HepG2 (cell line): ENCODE measurements around the gene PMS1. TPM values are rescaled to one million over a fixed set of nuclear protein-coding genes. Genes with fewer than 3 reads are reported as not detected.

Source experiments
- ATF3 ChIP-seq: sonication (generic); formaldehyde crosslinking; IDR thresholded peaks from 2 replicates; pipeline ENCODE4 v1.4.0; 2020; ENCODE audit warnings: missing genetic modification reagents
- CEBPZ ChIP-seq: IDR thresholded peaks from 2 replicates; pipeline ENCODE4 v1.6.1; 2012; ENCODE audit warnings: low read length, improper control_type of control experiment
- DMTF1 ChIP-seq: sonication (generic); formaldehyde crosslinking; IDR thresholded peaks from 2 replicates; pipeline ENCODE4 v1.4.0; 2020; ENCODE audit warnings: mild to moderate bottlenecking, missing genetic modification reagents
- GPBP1L1 ChIP-seq: sonication (generic); formaldehyde crosslinking; IDR thresholded peaks from 2 replicates; pipeline ENCODE4 v1.5.0; 2020; ENCODE audit warnings: mild to moderate bottlenecking, missing genetic modification reagents
- JARID2 ChIP-seq: sonication (generic); formaldehyde crosslinking; IDR thresholded peaks from 2 replicates; pipeline ENCODE4 v1.8.1; 2023; ENCODE audit warnings: missing genetic modification reagents, inconsistent platforms; ENCODE audit not compliant: insufficient replicate concordance
- KLF15 ChIP-seq: sonication (generic); formaldehyde crosslinking; IDR thresholded peaks from 2 replicates; pipeline ENCODE4 v1.8.1; 2023; ENCODE audit warnings: borderline replicate concordance, mild to moderate bottlenecking, inconsistent platforms, missing genetic modification reagents, mixed read lengths
- MLX ChIP-seq: IDR thresholded peaks from 2 replicates; pipeline ENCODE4 v1.6.1; 2016
- NR0B2 ChIP-seq: sonication (generic); formaldehyde crosslinking; IDR thresholded peaks from 2 replicates; pipeline ENCODE4 v1.4.0; 2020; ENCODE audit warnings: mild to moderate bottlenecking, missing genetic modification reagents
- NR2C2 ChIP-seq: sonication (generic); formaldehyde crosslinking; IDR thresholded peaks from 2 replicates; pipeline ENCODE4 v1.4.0; 2020; ENCODE audit warnings: missing genetic modification reagents, mild to moderate bottlenecking, moderate library complexity, borderline replicate concordance
- PAF1 ChIP-seq: IDR thresholded peaks from 2 replicates; pipeline ENCODE4 v1.6.1; 2016; ENCODE audit warnings: missing genetic modification reagents, missing compliant biosample characterization
- SETDB1 ChIP-seq: sonication (generic); formaldehyde crosslinking; IDR thresholded peaks from 2 replicates; pipeline ENCODE4 v1.5.1; 2020; ENCODE audit warnings: missing genetic modification reagents, mild to moderate bottlenecking, borderline replicate concordance
- SMAD3 ChIP-seq: sonication (generic); formaldehyde crosslinking; IDR thresholded peaks from 2 replicates; pipeline ENCODE4 v1.4.0; 2020; ENCODE audit warnings: missing genetic modification reagents
- THRA ChIP-seq: sonication (generic); formaldehyde crosslinking; IDR thresholded peaks from 2 replicates; pipeline ENCODE4 v1.4.0; 2020; ENCODE audit warnings: missing genetic modification reagents, borderline replicate concordance
- TP53 ChIP-seq: sonication (generic); formaldehyde crosslinking; conservative IDR thresholded peaks from 2 replicates; pipeline ENCODE4 v1.4.0; 2020; ENCODE audit warnings: missing genetic modification reagents
- ZFP90 ChIP-seq: sonication (generic); formaldehyde crosslinking; IDR thresholded peaks from 2 replicates; pipeline ENCODE4 v1.8.0; 2022; ENCODE audit warnings: missing genetic modification reagents, mild to moderate bottlenecking, inconsistent platforms, borderline replicate concordance
- ZNF354B ChIP-seq: sonication (generic); formaldehyde crosslinking; IDR thresholded peaks from 2 replicates; pipeline ENCODE4 v1.8.0; 2022; ENCODE audit warnings: mild to moderate bottlenecking, missing genetic modification reagents
- ZNF484 ChIP-seq: sonication (generic); formaldehyde crosslinking; IDR thresholded peaks from 2 replicates; pipeline ENCODE4 v1.5.1; 2020; ENCODE audit warnings: mild to moderate bottlenecking, low read depth, missing genetic modification reagents, borderline replicate concordance
- polyA plus RNA-seq, 8 experiments: library from polyadenylated mRNA; depleted of rRNA in 3 of 8; stranded (reverse) in 7 of 8; unstranded in 1 of 8; fragments of >200 nt; fragmentation: Illumina TruSeq in 4 of 8; extraction: Trizol in 4 of 8; gene quantifications; 2 replicates each; pipeline versions ENCODE4 v1.2.1 to v1.2.3, GENCODE V29; 2011 to 2016; ENCODE audit warnings: low read depth in 4 of 8, missing spikeins in 1 of 8, mixed read lengths in 1 of 8; ENCODE audit not compliant: insufficient read depth in 1 of 8
- total RNA-seq, 5 experiments: library from RNA; depleted of rRNA; stranded (reverse); fragments of >200 nt; fragmentation: Illumina TruSeq; extraction: Trizol; gene quantifications; 2 replicates each; pipeline ENCODE4 v1.2.3, GENCODE V29; 2016; ENCODE audit warnings: low read depth in 1 of 5

PMS1 gene
- total and polyA plus RNA-seq, 2 of the 13 experiments (the other 11 are each of a cell fraction or from before 2014, with no cell fraction given), result 14.6 to 39.9 TPM

GRCh38 chr2:189783927-189784867 is at the start of gene PMS1, which contains the start of gene ORMDL1 (continued):
- TF ChIP-seq JARID2 (CRISPR knock-in tag), result no peak
- peak; percentile 95 for TF ChIP-seq ZFP90 (CRISPR knock-in tag)
- peak; percentile 95 for TF ChIP-seq NR2C2 (CRISPR knock-in tag)
- TF ChIP-seq KLF15, result peak; percentile 71
- TF ChIP-seq SMAD3 (CRISPR knock-in tag), result peak; percentile 59
- no peak for TF ChIP-seq DMTF1
- peak; percentile 53 for TF ChIP-seq MLX (CRISPR knock-in tag)
- TF ChIP-seq TP53 (CRISPR knock-in tag), result peak; percentile 87
- peak; percentile 71 for TF ChIP-seq THRA (CRISPR knock-in tag)
- peak; percentile 62 for TF ChIP-seq ATF3 (CRISPR knock-in tag)
- peak; percentile 65; the same call in 1 of the 2 replicates for TF ChIP-seq ZNF484
- peak; percentile 89; the same call in 1 of the 2 replicates for TF ChIP-seq ZNF354B (CRISPR knock-in tag)
- TF ChIP-seq SETDB1 (CRISPR knock-in tag), result no peak
- TF ChIP-seq CEBPZ, result no peak
- no peak for TF ChIP-seq GPBP1L1 (CRISPR knock-in tag)
- peak; percentile 76 for TF ChIP-seq NR0B2
- no peak for TF ChIP-seq PAF1 (CRISPR knock-in tag)
